ENCODE measurements around the gene SPATA32.

Gene SPATA32

GRCh38 chr17:45246338-45246737 is 15.6 kb downstream of the SPATA32 start:
- DNase-seq: no peak

- DNase-seq: no peak
These were observed 16.9 kb downstream of the SPATA32 start for GRCh38 chr17:45244725-45245656.

GRCh38 chr17:45243750-45244149 is 18.1 kb downstream of the SPATA32 start:
- no peak for DNase-seq

GRCh38 chr17:45242029-45242414 is 19.9 kb downstream of the SPATA32 start:
- no peak for DNase-seq

GRCh38 chr17:45241328-45242028 is 20.4 kb downstream of the SPATA32 start:
- DNase-seq: no peak

GRCh38 chr17:45240905-45241327 is 21.0 kb downstream of the SPATA32 start:
- no peak for DNase-seq

- DNase-seq: no peak
These were observed 23.6 kb downstream of the SPATA32 start for GRCh38 chr17:45238155-45238774.

GRCh38 chr17:45237686-45238085 is 24.2 kb downstream of the SPATA32 start:
- DNase-seq: no peak

- no peak for DNase-seq
These were observed 25.6 kb downstream of the SPATA32 start for GRCh38 chr17:45236282-45236606.

- no peak for DNase-seq
These were observed 26.2 kb downstream of the SPATA32 start for GRCh38 chr17:45235416-45236281.

- DNase-seq: no peak
These were observed 27.1 kb downstream of the SPATA32 start for GRCh38 chr17:45234641-45235415.

- DNase-seq: no peak
These were observed 28.4 kb downstream of the SPATA32 start for GRCh38 chr17:45233423-45233924.

- DNase-seq: no peak
These were observed 29.1 kb downstream of the SPATA32 start for GRCh38 chr17:45232514-45233422.

GRCh38 chr17:45231481-45232116 is 30.3 kb downstream of the SPATA32 start:
- DNase-seq: no peak

GRCh38 chr17:45230787-45231480 is 31.0 kb downstream of the SPATA32 start:
- DNase-seq: no peak

- DNase-seq: no peak
These were observed 31.5 kb downstream of the SPATA32 start for GRCh38 chr17:45230410-45230786.

- no peak for DNase-seq
These were observed 32.0 kb downstream of the SPATA32 start for GRCh38 chr17:45229681-45230409.

GRCh38 chr17:45228763-45229539 is 32.9 kb downstream of the SPATA32 start:
- peak; percentile 61 for DNase-seq

Measured in GOT3 (cell line).